Activated effector memory CD4-positive, alpha-beta T cell treated with anti-CD3 and anti-CD28 coated beads, Interleukin-2, amount 50 U/mL, for 16 hours (primary cell): ENCODE data around the gene TMEM131L.
"Not testable (repeated sequence)": the region's sequence is repeated elsewhere in the genome, so short reads cannot be mapped to it uniquely, and the experiment has no call there.

Experiments used
- DNase-seq: peaks from one replicate; pipeline ENCODE4 v3.0.0-alpha.2; 2020

Gene TMEM131L

GRCh38 chr4:153466081-153466948, at the start of gene TMEM131L:
Gene TMEM131L (plus strand): TSS chr4:153466360. CDS start chr4:153466398, 38 bp downstream.
- peak; percentile 90 for DNase-seq

- not testable (repeated sequence) for DNase-seq
Observed at GRCh38 chr4:153416456-153416855, 49.7 kb upstream of the TMEM131L start.

- DNase-seq: no peak
Observed at GRCh38 chr4:153418121-153418520, 48.0 kb upstream of the TMEM131L start.

GRCh38 chr4:153418558-153418957, 47.6 kb upstream of the TMEM131L start:
- no peak for DNase-seq

- DNase-seq: no peak
Observed at GRCh38 chr4:153419029-153419428, 47.1 kb upstream of the TMEM131L start.

- no peak for DNase-seq
Observed at GRCh38 chr4:153419673-153420278, 46.4 kb upstream of the TMEM131L start.

GRCh38 chr4:153420361-153420760, 45.8 kb upstream of the TMEM131L start:
- DNase-seq: no peak

GRCh38 chr4:153421941-153422340, 44.2 kb upstream of the TMEM131L start:
- DNase-seq: no peak

- DNase-seq: no peak
Observed at GRCh38 chr4:153426207-153426885, 39.8 kb upstream of the TMEM131L start.

GRCh38 chr4:153427363-153428071, 38.6 kb upstream of the TMEM131L start:
- DNase-seq: no peak

- DNase-seq: no peak
Observed at GRCh38 chr4:153428941-153429475, 37.2 kb upstream of the TMEM131L start.

- peak; percentile 85 for DNase-seq
Observed at GRCh38 chr4:153432965-153433753, 33.0 kb upstream of the TMEM131L start.

- no peak for DNase-seq
Observed at GRCh38 chr4:153433754-153434105, 32.4 kb upstream of the TMEM131L start.

- no peak for DNase-seq
Observed at GRCh38 chr4:153434190-153434589, 32.0 kb upstream of the TMEM131L start.

GRCh38 chr4:153438916-153439756, 27.0 kb upstream of the TMEM131L start:
- DNase-seq: peak; percentile 69

GRCh38 chr4:153439831-153440230, 26.3 kb upstream of the TMEM131L start:
- DNase-seq: no peak

GRCh38 chr4:153440475-153440874, 25.7 kb upstream of the TMEM131L start:
- DNase-seq: no peak

- no peak for DNase-seq
Observed at GRCh38 chr4:153447175-153447905, 18.8 kb upstream of the TMEM131L start.

GRCh38 chr4:153448003-153448731, 18.0 kb upstream of the TMEM131L start:
- DNase-seq: no peak

GRCh38 chr4:153449338-153449737, 16.8 kb upstream of the TMEM131L start:
- DNase-seq: no peak
